Caki2 (cell line): ENCODE results near the gene MRPL12. TPM values are rescaled to one million over a fixed set of nuclear protein-coding genes. Genes with fewer than 3 reads are reported as not detected.

Experiments
- DNase-seq: peaks from one replicate; pipeline ENCODE4 v3.0.0-alpha.2; 2015; ENCODE audit warnings: low read depth
- in situ Hi-C: cut with HindIII; loops from 2 replicates; pipeline ENCODE4 v1.10.0; 2016; ENCODE audit warnings: low sequenced_read_pairs, low pct_unique_long_range_greater_than_20kb, mixed read lengths
- total RNA-seq: library from RNA; depleted of rRNA; stranded (reverse); fragments of >200 nt; shearing (Covaris generic); gene quantifications from 2 replicates; pipeline ENCODE4 v1.2.3, GENCODE V29; 2014; ENCODE audit warnings: low replicate concordance

MRPL12 gene
- total RNA-seq, 1 experiment from 2014 or later, result 185 TPM

GRCh38 chr17:81712468-81713003, 9.4 kb downstream of the MRPL12 start:
- in situ Hi-C loops, result no loop called here
- DNase-seq, result peak; percentile 57

GRCh38 chr17:81713004-81713555, 9.9 kb downstream of the MRPL12 start:
- in situ Hi-C loops, result no loop called here
- no peak for DNase-seq

GRCh38 chr17:81713556-81714411, 10.6 kb downstream of the MRPL12 start:
- DNase-seq, result peak; percentile 68
- in situ Hi-C loops, result no loop called here

- in situ Hi-C loops, result no loop called here
- DNase-seq, result no peak
Observed at GRCh38 chr17:81714412-81715106, 11.4 kb downstream of the MRPL12 start.

- in situ Hi-C loops, result no loop called here
- DNase-seq, result no peak
Observed at GRCh38 chr17:81715107-81715871, 12.1 kb downstream of the MRPL12 start.

GRCh38 chr17:81715872-81716673, 12.9 kb downstream of the MRPL12 start:
- no peak for DNase-seq
- in situ Hi-C loops, result no loop called here

- in situ Hi-C loops, result no loop called here
- DNase-seq, result no peak
Observed at GRCh38 chr17:81716674-81716996, 13.5 kb downstream of the MRPL12 start.

- DNase-seq, result no peak
- in situ Hi-C loops, result no loop called here
Observed at GRCh38 chr17:81717049-81717765, 14.0 kb downstream of the MRPL12 start.

GRCh38 chr17:81717766-81718089, 14.6 kb downstream of the MRPL12 start:
- DNase-seq, result no peak
- in situ Hi-C loops, result no loop called here

GRCh38 chr17:81719410-81720266, 16.5 kb downstream of the MRPL12 start:
- DNase-seq, result no peak
- in situ Hi-C loops, result no loop called here

GRCh38 chr17:81720267-81721071, 17.3 kb downstream of the MRPL12 start:
- in situ Hi-C loops, result no loop called here
- DNase-seq, result no peak

GRCh38 chr17:81722184-81723120, 19.3 kb downstream of the MRPL12 start:
- DNase-seq, result peak; percentile 68
- in situ Hi-C loops, result no loop called here

- no peak for DNase-seq
- in situ Hi-C loops, result no loop called here
Observed at GRCh38 chr17:81723651-81724209, 20.6 kb downstream of the MRPL12 start.

- in situ Hi-C loops, result no loop called here
- DNase-seq, result no peak
Observed at GRCh38 chr17:81725439-81725838, 22.3 kb downstream of the MRPL12 start.
